SK-N-SH (cell line): Measurements from ENCODE around the gene MANBA. TPM values are rescaled to one million over a fixed set of nuclear protein-coding genes. Genes with fewer than 3 reads are reported as not detected.

Source experiments
- CTCF ChIA-PET: fragments of 300-600, 350-600 bp; formaldehyde crosslinking; extraction: SDS; loops from one replicate; lab custom pipeline; 2021; lab: Yijun Ruan, JAX
- POLR2A ChIA-PET: fragments of 350-600 bp; sonication (Branson Sonifier 250); formaldehyde crosslinking; extraction: SDS; loops from one replicate; lab custom pipeline; 2020; ENCODE audit warnings: antibody characterized with exemption, inconsistent platforms; lab: Yijun Ruan, JAX
- DNase-seq: peaks from one replicate; pipeline ENCODE4 v3.0.0; 2012
- H2AFZ ChIP-seq: fragments of 200-600 bp; sonication (generic); 2 replicates; pipeline ENCODE4 v1.8.1; 2016; ENCODE audit warnings: antibody characterized with exemption, mild to moderate bottlenecking, low read depth
- H3F3A ChIP-seq: fragments of 200-600 bp; sonication (generic); replicated peaks from 2 replicates; pipeline ENCODE3; 2016; ENCODE audit warnings: antibody characterized with exemption, mild to moderate bottlenecking; ENCODE audit not compliant: insufficient read depth
- H3K27ac ChIP-seq, 2 experiments: fragments of 200-500 bp in 1 of 2; fragments of 200-600 bp in 1 of 2; sonication (Bioruptor generic) in 1 of 2; sonication (generic), shearing (Covaris generic) in 1 of 2; 2 replicates each; pipeline versions ENCODE4 v1.5.1 to v1.6.1; 2014 to 2016; ENCODE audit warnings: low read depth in 2 of 2, inconsistent platforms in 1 of 2, low read length in 1 of 2, mild to moderate bottlenecking in 1 of 2, mixed read lengths in 1 of 2
- H3K27me3 ChIP-seq: fragments of 200-600 bp; sonication (generic), shearing (Covaris generic); 2 replicates; pipeline ENCODE4 v1.6.1; 2016; ENCODE audit warnings: mixed run types; ENCODE audit not compliant: insufficient read depth
- H3K36me3 ChIP-seq, 2 experiments: fragments of 200-500 bp in 1 of 2; fragments of 200-600 bp in 1 of 2; sonication (Bioruptor generic) in 1 of 2; sonication (generic) in 1 of 2; replicated peaks in 1 of 2; 2 replicates each; pipeline versions ENCODE3 to v1.5.1; 2014 to 2016; ENCODE audit warnings: low read length in 1 of 2, mild to moderate bottlenecking in 1 of 2; ENCODE audit not compliant: insufficient read depth in 2 of 2, control insufficient read depth in 1 of 2
- H3K4me1 ChIP-seq, 2 experiments: fragments of 200-500 bp in 1 of 2; fragments of 200-600 bp in 1 of 2; sonication (Bioruptor generic) in 1 of 2; sonication (generic), shearing (Covaris generic) in 1 of 2; 2 replicates each; pipeline versions ENCODE4 v1.5.1 to v1.6.1; 2014 to 2016; ENCODE audit warnings: low read depth in 1 of 2, low read length in 1 of 2, mixed run types in 1 of 2; ENCODE audit not compliant: insufficient read depth in 2 of 2, control insufficient read depth in 1 of 2
- H3K4me2 ChIP-seq: fragments of 200-600 bp; sonication (generic), shearing (Covaris generic); 2 replicates; pipeline ENCODE4 v1.6.1; 2017; ENCODE audit warnings: mixed run types
- H3K4me3 ChIP-seq, 2 experiments: fragments of 200-500 bp in 1 of 2; fragments of 200-600 bp in 1 of 2; sonication (Bioruptor generic) in 1 of 2; sonication (generic), shearing (Covaris generic) in 1 of 2; 2 replicates each; pipeline versions ENCODE4 v1.5.1 to v1.8.1; 2014 to 2016; ENCODE audit warnings: low read depth in 2 of 2, inconsistent platforms in 1 of 2, low read length in 1 of 2, mild to moderate bottlenecking in 1 of 2, mixed read lengths in 1 of 2, moderate library complexity in 1 of 2
- H3K79me2 ChIP-seq: fragments of 200-600 bp; sonication (generic); 2 replicates; pipeline ENCODE4 v1.8.1; 2017; ENCODE audit warnings: mild to moderate bottlenecking; ENCODE audit not compliant: insufficient read depth
- H3K9ac ChIP-seq: fragments of 200-600 bp; sonication (generic); 2 replicates; pipeline ENCODE4 v1.6.1; 2017; ENCODE audit warnings: mixed run types
- H3K9me2 ChIP-seq: fragments of 200-600 bp; sonication (generic); 2 replicates; pipeline ENCODE4 v1.6.1; 2017; ENCODE audit warnings: mixed run types
- H3K9me3 ChIP-seq: fragments of 200-600 bp; sonication (generic); 2 replicates; pipeline ENCODE4 v1.6.1; 2017; ENCODE audit warnings: mixed run types, mild to moderate bottlenecking, moderate library complexity
- H4K20me1 ChIP-seq: fragments of 200-600 bp; sonication (generic); 2 replicates; pipeline ENCODE4 v1.6.1; 2017; ENCODE audit warnings: mild to moderate bottlenecking, mixed run types; ENCODE audit not compliant: insufficient read depth
- CHD2 ChIP-seq: fragments of 150-350 bp; IDR thresholded peaks from 2 replicates; pipeline ENCODE4 v1.6.1; 2018; ENCODE audit warnings: low read length; ENCODE audit not compliant: partially characterized antibody
- CTCF ChIP-seq: fragments of 200-600 bp; sonication (generic); IDR thresholded peaks from 2 replicates; pipeline ENCODE4 v1.6.1; 2017; ENCODE audit warnings: antibody characterized with exemption, mild to moderate bottlenecking, moderate library complexity
- EZH2phosphoT487 ChIP-seq: fragments of 200-600 bp; sonication (generic); IDR thresholded peaks from 2 replicates; pipeline ENCODE4 v1.6.1; 2017; ENCODE audit warnings: low read depth, mixed run types, mild to moderate bottlenecking, antibody characterized with exemption, moderate library complexity, borderline replicate concordance
- FOSL2 ChIP-seq: IDR thresholded peaks from 2 replicates; pipeline ENCODE4 v1.4.0; 2012; ENCODE audit warnings: low read depth, mild to moderate bottlenecking, moderate library complexity, borderline replicate concordance
- FOXJ3 ChIP-seq: sonication (generic); formaldehyde crosslinking; IDR thresholded peaks from 2 replicates; pipeline ENCODE4 v1.5.1; 2020; ENCODE audit warnings: mild to moderate bottlenecking, missing genetic modification reagents
- FOXM1 ChIP-seq: IDR thresholded peaks from 2 replicates; pipeline ENCODE4 v1.4.0; 2012; ENCODE audit warnings: low read depth, mild to moderate bottlenecking
- GABPA ChIP-seq: IDR thresholded peaks from 2 replicates; pipeline ENCODE4 v1.4.0; 2012; ENCODE audit warnings: low read depth, mild to moderate bottlenecking
- JUND ChIP-seq: IDR thresholded peaks from 2 replicates; pipeline ENCODE4 v1.4.0; 2012
- NRF1 ChIP-seq: IDR thresholded peaks from 2 replicates; pipeline ENCODE4 v1.6.1; 2012; ENCODE audit warnings: low read depth, mild to moderate bottlenecking, low read length
- RAD21 ChIP-seq: IDR thresholded peaks from 2 replicates; pipeline ENCODE4 v1.6.1; 2012; ENCODE audit warnings: mild to moderate bottlenecking, low read length
- RCOR1 ChIP-seq: fragments of 150-350 bp; IDR thresholded peaks from 2 replicates; pipeline ENCODE4 v1.6.1; 2017; ENCODE audit warnings: antibody characterized with exemption, low read length
- RXRA ChIP-seq: IDR thresholded peaks from 2 replicates; pipeline ENCODE4 v1.4.0; 2012; ENCODE audit warnings: low read depth, mild to moderate bottlenecking, borderline replicate concordance
- TEAD4 ChIP-seq: IDR thresholded peaks from 2 replicates; pipeline ENCODE4 v1.4.0; 2012; ENCODE audit warnings: mild to moderate bottlenecking, borderline replicate concordance; ENCODE audit not compliant: insufficient read depth
- USF1 ChIP-seq: IDR thresholded peaks from 2 replicates; pipeline ENCODE4 v1.4.0; 2012; ENCODE audit warnings: low read depth, borderline replicate concordance
- ZBTB33 ChIP-seq: IDR thresholded peaks from 2 replicates; pipeline ENCODE4 v1.4.0; 2012; ENCODE audit warnings: low read depth, borderline replicate concordance
- WGBS: methylation state at CpG from one replicate; pipeline ENCODE4 v1.1.6; 2017; ENCODE audit warnings: low lambda C conversion rate; 5-methylcytosine and 5-hydroxymethylcytosine counted together
- polyA plus RNA-seq, 3 experiments: library from polyadenylated mRNA; depleted of rRNA; stranded (reverse); fragments of >200 nt; gene quantifications; 2 replicates each; pipeline ENCODE4 v1.2.3, GENCODE V29; 2012

Gene MANBA
- polyA plus RNA-seq, 1 of the 3 experiments (the other 2 are of a cell fraction), result 13.4 TPM

GRCh38 chr4:102760645-102761295, at the start of gene MANBA (continued):
- TF ChIP-seq FOXM1 (no peak), CHD2 (no peak), EZH2phosphoT487 (no peak), RCOR1 (no peak), NRF1 (peak; percentile 65), RXRA (no peak), FOXJ3 (CRISPR knock-in tag) (no peak), GABPA (no peak), TEAD4 (no peak), CTCF (no peak), JUND (no peak)

GRCh38 chr4:102809691-102810090, 48.9 kb upstream of the MANBA start:
- H3K4me1 ChIP-seq, result peaks cover 0 to 10% of the 10 kb centered on the region in 2 experiments; a peak in 3 of 4 replicates
- WGBS, result 83% methylated on average over 2 of the region's 2 CpGs
- CTCF ChIA-PET, result interaction anchor here (0.6 kb wide), 1 partner anchor 56 kb away, joined by 3 read pairs; no protein-coding TSS in a partner anchor
- no peak for DNase-seq
- H3K36me3 ChIP-seq, result peaks cover 65 to 71% of the 10 kb centered on the region in 2 experiments
- peak overlapping the region; percentile 15; the same call in 1 of the 2 replicates for H3K4me2 ChIP-seq
- H2AFZ ChIP-seq, result no peak overlapping the region
- no peaks in the 10 kb centered on the region for H3K9me3 ChIP-seq
- POLR2A ChIA-PET, result no interaction called here
- peaks cover 100% of the 10 kb centered on the region for H3K79me2 ChIP-seq
- H3F3A ChIP-seq, result peaks cover 5% of the 10 kb centered on the region
- TF ChIP-seq RAD21, result no peak
- TF ChIP-seq FOSL2, result no peak
- TF ChIP-seq NRF1, result no peak
- no peak for TF ChIP-seq USF1
- no peak for TF ChIP-seq ZBTB33
- H3K27me3 ChIP-seq, result no peaks in the 10 kb centered on the region
- no peaks in the 10 kb centered on the region for H3K9me2 ChIP-seq
- H3K4me3 ChIP-seq, result no peak overlapping the region
- H3K9ac ChIP-seq, result no peak overlapping the region
- H3K27ac ChIP-seq, result peak overlapping the region in 1 of 2 experiments; percentile 46; a peak in 2 of 4 replicates
- H4K20me1 ChIP-seq, result peaks cover 75% of the 10 kb centered on the region
